SK-N-SH (cell line): ENCODE measurements around the gene PANX2. TPM values are rescaled to one million over a fixed set of nuclear protein-coding genes. Genes with fewer than 3 reads are reported as not detected.

ENCODE experiments used
- CTCF ChIA-PET: fragments of 300-600, 350-600 bp; formaldehyde crosslinking; extraction: SDS; loops from one replicate; lab custom pipeline; 2021; lab: Yijun Ruan, JAX
- POLR2A ChIA-PET: fragments of 350-600 bp; sonication (Branson Sonifier 250); formaldehyde crosslinking; extraction: SDS; loops from one replicate; lab custom pipeline; 2020; ENCODE audit warnings: antibody characterized with exemption, inconsistent platforms; lab: Yijun Ruan, JAX
- DNase-seq: peaks from one replicate; pipeline ENCODE4 v3.0.0; 2012
- H2AFZ ChIP-seq: fragments of 200-600 bp; sonication (generic); 2 replicates; pipeline ENCODE4 v1.8.1; 2016; ENCODE audit warnings: antibody characterized with exemption, mild to moderate bottlenecking, low read depth
- H3F3A ChIP-seq: fragments of 200-600 bp; sonication (generic); replicated peaks from 2 replicates; pipeline ENCODE3; 2016; ENCODE audit warnings: antibody characterized with exemption, mild to moderate bottlenecking; ENCODE audit not compliant: insufficient read depth
- H3K27ac ChIP-seq, 2 experiments: fragments of 200-500 bp in 1 of 2; fragments of 200-600 bp in 1 of 2; sonication (Bioruptor generic) in 1 of 2; sonication (generic), shearing (Covaris generic) in 1 of 2; 2 replicates each; pipeline versions ENCODE4 v1.5.1 to v1.6.1; 2014 to 2016; ENCODE audit warnings: low read depth in 2 of 2, inconsistent platforms in 1 of 2, low read length in 1 of 2, mild to moderate bottlenecking in 1 of 2, mixed read lengths in 1 of 2
- H3K27me3 ChIP-seq: fragments of 200-600 bp; sonication (generic), shearing (Covaris generic); 2 replicates; pipeline ENCODE4 v1.6.1; 2016; ENCODE audit warnings: mixed run types; ENCODE audit not compliant: insufficient read depth
- H3K36me3 ChIP-seq, 2 experiments: fragments of 200-500 bp in 1 of 2; fragments of 200-600 bp in 1 of 2; sonication (Bioruptor generic) in 1 of 2; sonication (generic) in 1 of 2; replicated peaks in 1 of 2; 2 replicates each; pipeline versions ENCODE3 to v1.5.1; 2014 to 2016; ENCODE audit warnings: low read length in 1 of 2, mild to moderate bottlenecking in 1 of 2; ENCODE audit not compliant: insufficient read depth in 2 of 2, control insufficient read depth in 1 of 2
- H3K4me1 ChIP-seq, 2 experiments: fragments of 200-500 bp in 1 of 2; fragments of 200-600 bp in 1 of 2; sonication (Bioruptor generic) in 1 of 2; sonication (generic), shearing (Covaris generic) in 1 of 2; 2 replicates each; pipeline versions ENCODE4 v1.5.1 to v1.6.1; 2014 to 2016; ENCODE audit warnings: low read depth in 1 of 2, low read length in 1 of 2, mixed run types in 1 of 2; ENCODE audit not compliant: insufficient read depth in 2 of 2, control insufficient read depth in 1 of 2
- H3K4me2 ChIP-seq: fragments of 200-600 bp; sonication (generic), shearing (Covaris generic); 2 replicates; pipeline ENCODE4 v1.6.1; 2017; ENCODE audit warnings: mixed run types
- H3K4me3 ChIP-seq, 2 experiments: fragments of 200-500 bp in 1 of 2; fragments of 200-600 bp in 1 of 2; sonication (Bioruptor generic) in 1 of 2; sonication (generic), shearing (Covaris generic) in 1 of 2; 2 replicates each; pipeline versions ENCODE4 v1.5.1 to v1.8.1; 2014 to 2016; ENCODE audit warnings: low read depth in 2 of 2, inconsistent platforms in 1 of 2, low read length in 1 of 2, mild to moderate bottlenecking in 1 of 2, mixed read lengths in 1 of 2, moderate library complexity in 1 of 2
- H3K79me2 ChIP-seq: fragments of 200-600 bp; sonication (generic); 2 replicates; pipeline ENCODE4 v1.8.1; 2017; ENCODE audit warnings: mild to moderate bottlenecking; ENCODE audit not compliant: insufficient read depth
- H3K9ac ChIP-seq: fragments of 200-600 bp; sonication (generic); 2 replicates; pipeline ENCODE4 v1.6.1; 2017; ENCODE audit warnings: mixed run types
- H3K9me2 ChIP-seq: fragments of 200-600 bp; sonication (generic); 2 replicates; pipeline ENCODE4 v1.6.1; 2017; ENCODE audit warnings: mixed run types
- H3K9me3 ChIP-seq: fragments of 200-600 bp; sonication (generic); 2 replicates; pipeline ENCODE4 v1.6.1; 2017; ENCODE audit warnings: mixed run types, mild to moderate bottlenecking, moderate library complexity
- H4K20me1 ChIP-seq: fragments of 200-600 bp; sonication (generic); 2 replicates; pipeline ENCODE4 v1.6.1; 2017; ENCODE audit warnings: mild to moderate bottlenecking, mixed run types; ENCODE audit not compliant: insufficient read depth
- CHD2 ChIP-seq: fragments of 150-350 bp; IDR thresholded peaks from 2 replicates; pipeline ENCODE4 v1.6.1; 2018; ENCODE audit warnings: low read length; ENCODE audit not compliant: partially characterized antibody
- EP300 ChIP-seq, 2 experiments: IDR thresholded peaks; 2 replicates each; pipeline versions ENCODE4 v1.4.0 to v1.6.1; 2012; ENCODE audit warnings: borderline replicate concordance in 1 of 2, low read depth in 1 of 2, low read length in 1 of 2
- FOXM1 ChIP-seq: IDR thresholded peaks from 2 replicates; pipeline ENCODE4 v1.4.0; 2012; ENCODE audit warnings: low read depth, mild to moderate bottlenecking
- GATA2 ChIP-seq: sonication (generic); formaldehyde crosslinking; IDR thresholded peaks from 2 replicates; pipeline ENCODE4 v1.5.0; 2020; ENCODE audit warnings: mild to moderate bottlenecking, missing genetic modification reagents
- MEF2A ChIP-seq: IDR thresholded peaks from 2 replicates; pipeline ENCODE4 v1.4.0; 2012; ENCODE audit warnings: low read depth, borderline replicate concordance
- MXI1 ChIP-seq: IDR thresholded peaks from 2 replicates; pipeline ENCODE4 v1.6.1; 2012; ENCODE audit warnings: mild to moderate bottlenecking, low read depth, low read length, improper control_type of control experiment
- NRF1 ChIP-seq: IDR thresholded peaks from 2 replicates; pipeline ENCODE4 v1.6.1; 2012; ENCODE audit warnings: low read depth, mild to moderate bottlenecking, low read length
- POLR2AphosphoS5 ChIP-seq: IDR thresholded peaks from 2 replicates; pipeline ENCODE4 v1.6.1; 2012; ENCODE audit warnings: low read depth, low read length
- RAD21 ChIP-seq: IDR thresholded peaks from 2 replicates; pipeline ENCODE4 v1.6.1; 2012; ENCODE audit warnings: mild to moderate bottlenecking, low read length
- RFX5 ChIP-seq: IDR thresholded peaks from 2 replicates; pipeline ENCODE4 v1.6.1; 2012; ENCODE audit warnings: mild to moderate bottlenecking, improper control_type of control experiment, low read length
- RXRA ChIP-seq: IDR thresholded peaks from 2 replicates; pipeline ENCODE4 v1.4.0; 2012; ENCODE audit warnings: low read depth, mild to moderate bottlenecking, borderline replicate concordance
- SIN3A ChIP-seq: IDR thresholded peaks from 2 replicates; pipeline ENCODE4 v1.6.1; 2012; ENCODE audit warnings: low read depth, mild to moderate bottlenecking, low read length, moderate library complexity, borderline replicate concordance
- SMC3 ChIP-seq: IDR thresholded peaks from 2 replicates; pipeline ENCODE4 v1.6.1; 2012; ENCODE audit warnings: low read depth, low read length, improper control_type of control experiment
- TAF1 ChIP-seq: IDR thresholded peaks from 2 replicates; pipeline ENCODE4 v1.6.1; 2012; ENCODE audit warnings: low read depth, mild to moderate bottlenecking, low read length, moderate library complexity, borderline replicate concordance
- TCF12 ChIP-seq: IDR thresholded peaks from 2 replicates; pipeline ENCODE4 v1.4.0; 2012
- TEAD4 ChIP-seq: IDR thresholded peaks from 2 replicates; pipeline ENCODE4 v1.4.0; 2012; ENCODE audit warnings: mild to moderate bottlenecking, borderline replicate concordance; ENCODE audit not compliant: insufficient read depth
- WGBS: methylation state at CpG from one replicate; pipeline ENCODE4 v1.1.6; 2017; ENCODE audit warnings: low lambda C conversion rate; 5-methylcytosine and 5-hydroxymethylcytosine counted together
- polyA plus RNA-seq, 3 experiments: library from polyadenylated mRNA; depleted of rRNA; stranded (reverse); fragments of >200 nt; gene quantifications; 2 replicates each; pipeline ENCODE4 v1.2.3, GENCODE V29; 2012
- TF ChIP-seq, protein P1 (sequence below): IDR thresholded peaks from 2 replicates; pipeline ENCODE4 v1.6.1; 2012; ENCODE audit warnings: mild to moderate bottlenecking, low read depth, low read length, moderate library complexity
- TF ChIP-seq, protein P2 (sequence below): IDR thresholded peaks from 2 replicates; pipeline ENCODE4 v1.4.0; 2012; ENCODE audit warnings: low read depth
- TF ChIP-seq, protein P3 (sequence below): IDR thresholded peaks from 2 replicates; pipeline ENCODE4 v1.4.0; 2012; ENCODE audit warnings: low read depth, borderline replicate concordance
- TF ChIP-seq, protein P4 (sequence below): IDR thresholded peaks from 2 replicates; pipeline ENCODE4; 2012

The PANX2 gene
- polyA plus RNA-seq, 1 of the 3 experiments (the other 2 are of a cell fraction), result 2.4 TPM

DNA sequence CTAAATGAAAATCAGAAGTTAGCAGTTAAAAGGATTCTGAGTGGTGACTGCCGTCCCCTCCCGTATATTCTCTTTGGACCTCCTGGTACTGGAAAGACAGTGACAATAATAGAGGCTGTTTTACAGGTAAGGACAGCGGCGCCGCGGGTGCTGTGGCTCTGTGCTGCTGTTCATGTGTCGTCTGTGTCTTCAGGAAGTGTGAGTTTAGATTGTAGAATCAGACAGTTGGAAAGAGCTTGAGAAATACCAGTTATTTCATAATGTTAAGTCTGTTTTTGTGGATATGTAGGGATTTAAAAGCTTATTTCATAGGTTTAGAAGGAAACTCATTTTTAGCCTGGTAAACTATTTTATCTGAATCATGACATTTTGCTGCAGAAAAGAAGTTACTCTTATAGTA lies 27.4 kb upstream of the PANX2 start:
- WGBS, result 90% methylated on average over 7 of the region's 7 CpGs
- H3F3A ChIP-seq, result no peaks in the 10 kb centered on the region
- ChIA-PET POLR2A (no interaction called here), CTCF (interaction anchor here (1.1 to 2.6 kb wide), 6 partner anchors 9 to 213 kb away, joined by 3 to 10 read pairs (median 4); no protein-coding TSS in a partner anchor)
- no peaks in the 10 kb centered on the region for H3K9me2 ChIP-seq
- no peaks in the 10 kb centered on the region for H3K79me2 ChIP-seq
- no peak overlapping the region for H3K4me2 ChIP-seq
- H3K9ac ChIP-seq, result no peak overlapping the region
- H3K9me3 ChIP-seq, result no peaks in the 10 kb centered on the region
- DNase-seq, result no peak
- no peak overlapping the region for H3K27ac ChIP-seq
- no peaks in the 10 kb centered on the region for H4K20me1 ChIP-seq
- peaks cover 0 to 14% of the 10 kb centered on the region in 2 experiments; a peak in 1 of 4 replicates for H3K4me1 ChIP-seq
- H3K4me3 ChIP-seq, result no peak overlapping the region
- H3K36me3 ChIP-seq, result peaks cover 0 to 3% of the 10 kb centered on the region in 2 experiments
- H3K27me3 ChIP-seq, result no peaks in the 10 kb centered on the region
- TF ChIP-seq, protein P1, sequence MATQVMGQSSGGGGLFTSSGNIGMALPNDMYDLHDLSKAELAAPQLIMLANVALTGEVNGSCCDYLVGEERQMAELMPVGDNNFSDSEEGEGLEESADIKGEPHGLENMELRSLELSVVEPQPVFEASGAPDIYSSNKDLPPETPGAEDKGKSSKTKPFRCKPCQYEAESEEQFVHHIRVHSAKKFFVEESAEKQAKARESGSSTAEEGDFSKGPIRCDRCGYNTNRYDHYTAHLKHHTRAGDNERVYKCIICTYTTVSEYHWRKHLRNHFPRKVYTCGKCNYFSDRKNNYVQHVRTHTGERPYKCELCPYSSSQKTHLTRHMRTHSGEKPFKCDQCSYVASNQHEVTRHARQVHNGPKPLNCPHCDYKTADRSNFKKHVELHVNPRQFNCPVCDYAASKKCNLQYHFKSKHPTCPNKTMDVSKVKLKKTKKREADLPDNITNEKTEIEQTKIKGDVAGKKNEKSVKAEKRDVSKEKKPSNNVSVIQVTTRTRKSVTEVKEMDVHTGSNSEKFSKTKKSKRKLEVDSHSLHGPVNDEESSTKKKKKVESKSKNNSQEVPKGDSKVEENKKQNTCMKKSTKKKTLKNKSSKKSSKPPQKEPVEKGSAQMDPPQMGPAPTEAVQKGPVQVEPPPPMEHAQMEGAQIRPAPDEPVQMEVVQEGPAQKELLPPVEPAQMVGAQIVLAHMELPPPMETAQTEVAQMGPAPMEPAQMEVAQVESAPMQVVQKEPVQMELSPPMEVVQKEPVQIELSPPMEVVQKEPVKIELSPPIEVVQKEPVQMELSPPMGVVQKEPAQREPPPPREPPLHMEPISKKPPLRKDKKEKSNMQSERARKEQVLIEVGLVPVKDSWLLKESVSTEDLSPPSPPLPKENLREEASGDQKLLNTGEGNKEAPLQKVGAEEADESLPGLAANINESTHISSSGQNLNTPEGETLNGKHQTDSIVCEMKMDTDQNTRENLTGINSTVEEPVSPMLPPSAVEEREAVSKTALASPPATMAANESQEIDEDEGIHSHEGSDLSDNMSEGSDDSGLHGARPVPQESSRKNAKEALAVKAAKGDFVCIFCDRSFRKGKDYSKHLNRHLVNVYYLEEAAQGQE, result no peak
- no peak for TF ChIP-seq RAD21
- no peak for TF ChIP-seq EP300 (IDR thresholded peaks at IDR 0.05; ENCODE audit: borderline replicate concordance in 1 of 2, low read depth in 1 of 2, low read length in 1 of 2)
- TF ChIP-seq TAF1, result no peak
- TF ChIP-seq MEF2A, result no peak
- TF ChIP-seq FOXM1, result no peak
- TF ChIP-seq POLR2AphosphoS5, result no peak
- TF ChIP-seq NRF1, result no peak
- no peak for TF ChIP-seq RFX5
- TF ChIP-seq, protein P2, sequence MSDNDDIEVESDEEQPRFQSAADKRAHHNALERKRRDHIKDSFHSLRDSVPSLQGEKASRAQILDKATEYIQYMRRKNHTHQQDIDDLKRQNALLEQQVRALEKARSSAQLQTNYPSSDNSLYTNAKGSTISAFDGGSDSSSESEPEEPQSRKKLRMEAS, result no peak
- H2AFZ ChIP-seq, result no peak overlapping the region

DNA sequence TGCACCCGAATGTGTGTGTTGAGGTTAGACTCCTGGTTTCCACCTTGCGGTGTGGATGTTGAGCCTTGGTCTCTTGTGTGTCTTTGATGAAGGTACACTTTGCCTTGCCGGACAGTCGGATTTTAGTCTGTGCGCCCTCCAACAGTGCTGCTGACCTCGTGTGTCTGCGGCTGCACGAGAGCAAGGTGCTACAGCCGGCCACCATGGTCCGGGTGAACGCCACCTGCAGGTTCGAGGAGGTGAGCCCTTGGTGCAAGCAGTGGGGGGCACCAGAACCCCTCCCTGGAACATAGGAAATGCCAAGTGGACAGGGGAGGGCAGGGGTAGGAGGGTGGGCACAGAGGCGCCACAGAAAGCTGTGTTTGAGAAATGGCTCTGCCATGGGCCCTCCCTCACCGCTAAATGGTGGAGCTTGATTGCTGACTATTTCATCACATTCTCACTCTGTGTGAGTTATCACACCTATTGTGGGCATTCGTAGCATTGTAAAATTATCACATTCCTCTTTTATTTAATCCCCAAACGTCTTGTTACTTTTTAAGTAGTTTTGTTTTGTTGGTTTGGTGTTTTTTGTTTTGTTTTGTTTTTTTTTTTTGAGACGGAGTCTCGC lies 26.4 kb upstream of the PANX2 start:
- Histone ChIP-seq H3K79me2 (no peaks in the 10 kb centered on the region), H4K20me1 (no peaks in the 10 kb centered on the region), H3K4me2 (no peak overlapping the region), H3F3A (no peaks in the 10 kb centered on the region), H3K27me3 (no peaks in the 10 kb centered on the region), H2AFZ (no peak overlapping the region), H3K9ac (no peak overlapping the region), H3K27ac (no peak overlapping the region), H3K9me3 (no peaks in the 10 kb centered on the region), H3K4me1 (peaks cover 0 to 14% of the 10 kb centered on the region in 2 experiments; a peak in 1 of 4 replicates), H3K36me3 (peaks cover 0 to 3% of the 10 kb centered on the region in 2 experiments), H3K9me2 (no peaks in the 10 kb centered on the region), H3K4me3 (no peak overlapping the region)
- no peak for DNase-seq
- WGBS, result 85% methylated on average over 15 of the region's 18 CpGs
- ChIA-PET POLR2A (no interaction called here), CTCF (interaction anchor here (0.9 to 7.6 kb wide), 2 partner anchors 46 to 63 kb away, joined by 3 to 52 read pairs; no protein-coding TSS in a partner anchor)
- TF ChIP-seq MEF2A, result no peak
- no peak for TF ChIP-seq RXRA
- TF ChIP-seq, protein P3, sequence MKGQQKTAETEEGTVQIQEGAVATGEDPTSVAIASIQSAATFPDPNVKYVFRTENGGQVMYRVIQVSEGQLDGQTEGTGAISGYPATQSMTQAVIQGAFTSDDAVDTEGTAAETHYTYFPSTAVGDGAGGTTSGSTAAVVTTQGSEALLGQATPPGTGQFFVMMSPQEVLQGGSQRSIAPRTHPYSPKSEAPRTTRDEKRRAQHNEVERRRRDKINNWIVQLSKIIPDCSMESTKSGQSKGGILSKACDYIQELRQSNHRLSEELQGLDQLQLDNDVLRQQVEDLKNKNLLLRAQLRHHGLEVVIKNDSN, result no peak
- no peak for TF ChIP-seq TCF12
- TF ChIP-seq MXI1, result no peak
- TF ChIP-seq SIN3A, result no peak
- TF ChIP-seq CHD2, result no peak
- no peak for TF ChIP-seq TEAD4
- no peak for TF ChIP-seq GATA2
- TF ChIP-seq, protein P4, sequence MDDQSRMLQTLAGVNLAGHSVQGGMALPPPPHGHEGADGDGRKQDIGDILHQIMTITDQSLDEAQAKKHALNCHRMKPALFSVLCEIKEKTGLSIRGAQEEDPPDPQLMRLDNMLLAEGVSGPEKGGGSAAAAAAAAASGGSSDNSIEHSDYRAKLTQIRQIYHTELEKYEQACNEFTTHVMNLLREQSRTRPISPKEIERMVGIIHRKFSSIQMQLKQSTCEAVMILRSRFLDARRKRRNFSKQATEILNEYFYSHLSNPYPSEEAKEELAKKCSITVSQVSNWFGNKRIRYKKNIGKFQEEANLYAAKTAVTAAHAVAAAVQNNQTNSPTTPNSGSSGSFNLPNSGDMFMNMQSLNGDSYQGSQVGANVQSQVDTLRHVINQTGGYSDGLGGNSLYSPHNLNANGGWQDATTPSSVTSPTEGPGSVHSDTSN, result no peak
- TF ChIP-seq TAF1, result no peak
- no peak for TF ChIP-seq SMC3
